Mucosa of stomach (tissue), 1 donor: ENCODE data around the gene AKR1B1.

Source experiments
- H3K27me3 ChIP-seq: one replicate; pipeline ENCODE4 v1.7.0; 2013; ENCODE audit warnings: mild to moderate bottlenecking, low read length; ENCODE audit not compliant: control insufficient read depth, insufficient read depth
- H3K36me3 ChIP-seq: one replicate; pipeline ENCODE4 v1.7.0; 2013; ENCODE audit warnings: low read length; ENCODE audit not compliant: control insufficient read depth, insufficient read depth
- H3K4me1 ChIP-seq: one replicate; pipeline ENCODE4 v1.7.0; 2013; ENCODE audit warnings: mild to moderate bottlenecking, low read length; ENCODE audit not compliant: control insufficient read depth, insufficient read depth
- H3K4me3 ChIP-seq: one replicate; pipeline ENCODE4 v1.7.0; 2013; ENCODE audit warnings: low read length
- H3K9ac ChIP-seq: one replicate; pipeline ENCODE4 v1.7.0; 2013; ENCODE audit warnings: mild to moderate bottlenecking, low read length, moderate library complexity
- H3K9me3 ChIP-seq: one replicate; pipeline ENCODE4 v1.7.0; 2013; ENCODE audit warnings: mild to moderate bottlenecking, low read length, moderate library complexity; ENCODE audit not compliant: control insufficient read depth
- donor health status: Pancreatic carcinoma.

AKR1B1 gene

GRCh38 chr7:134396031-134396430 lies 62.9 kb downstream of the AKR1B1 start:
- Histone ChIP-seq H3K4me1 (no peaks in the 10 kb centered on the region), H3K9me3 (no peaks in the 10 kb centered on the region), H3K4me3 (no peak overlapping the region), H3K36me3 (no peaks in the 10 kb centered on the region), H3K9ac (no peak overlapping the region), H3K27me3 (no peaks in the 10 kb centered on the region)

- H3K4me1 ChIP-seq = no peaks in the 10 kb centered on the region
- H3K36me3 ChIP-seq = no peaks in the 10 kb centered on the region
- H3K4me3 ChIP-seq = no peak overlapping the region
- no peaks in the 10 kb centered on the region for H3K9me3 ChIP-seq
- H3K27me3 ChIP-seq = no peaks in the 10 kb centered on the region
- H3K9ac ChIP-seq = no peak overlapping the region
Measured at GRCh38 chr7:134395604-134396003, 63.3 kb downstream of the AKR1B1 start.

- no peak overlapping the region for H3K9ac ChIP-seq
- no peaks in the 10 kb centered on the region for H3K4me1 ChIP-seq
- H3K9me3 ChIP-seq = no peaks in the 10 kb centered on the region
- H3K4me3 ChIP-seq = no peak overlapping the region
- no peaks in the 10 kb centered on the region for H3K36me3 ChIP-seq
- H3K27me3 ChIP-seq = no peaks in the 10 kb centered on the region
Measured at GRCh38 chr7:134394056-134394455, 64.8 kb downstream of the AKR1B1 start.
